ENCODE data around the gene LGR6.

- TF ChIP-seq CTCF (IDR thresholded peaks at IDR 0.05), result no peak
- TF ChIP-seq POLR2A (IDR thresholded peaks at IDR 0.05), result no peak
Measured at GRCh38 chr1:202230061-202230938, 36.7 kb downstream of the LGR6 start.

Data from testis (tissue), 2 donors.